ENCODE measurements around the gene WRAP73.
A peak's percentile ranks its signal among the peaks of the same experiment; 100 is the strongest.

WRAP73 gene

DNA sequence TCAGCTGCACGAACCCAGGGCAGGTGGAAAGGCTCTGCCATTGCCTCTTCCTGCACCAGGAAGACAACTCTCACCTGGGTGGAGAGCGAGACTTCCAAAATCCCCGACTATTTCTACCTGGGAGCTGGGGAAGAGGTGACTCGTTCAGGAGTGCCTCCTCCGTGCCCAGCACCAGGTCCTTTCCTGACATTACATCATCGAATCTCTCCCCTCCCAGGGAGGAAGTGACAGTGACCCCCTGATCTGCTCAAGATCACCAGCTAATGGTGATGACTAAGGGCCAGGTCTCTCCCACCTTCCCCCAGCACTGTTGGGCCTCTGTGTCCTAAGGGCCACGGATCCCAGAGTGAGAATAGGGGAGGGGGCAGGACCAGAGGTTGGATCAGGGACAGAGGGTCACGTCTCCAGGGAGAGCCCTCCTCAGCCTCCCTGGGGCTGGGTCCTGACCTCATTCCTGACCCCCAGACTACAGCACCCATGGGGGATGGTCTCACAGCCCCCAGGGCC, 45.4 kb downstream of the WRAP73 start:
- DNase-seq: peak; percentile 69
- no peak overlapping the region for H3K4me3 ChIP-seq (ENCODE audit: low read length)
- H3K56ac ChIP-seq (ENCODE audit: low read length): no peak overlapping the region
- no peaks in the 10 kb centered on the region for H3K36me3 ChIP-seq (ENCODE audit: control insufficient read depth, insufficient read depth, low read length)
- H3K9ac ChIP-seq (ENCODE audit: low read length): no peak overlapping the region
- peaks cover 2% of the 10 kb centered on the region for H3K79me1 ChIP-seq (ENCODE audit: low read length)
- H3K4ac ChIP-seq (ENCODE audit: low read depth, low read length): no peak overlapping the region
- no peak overlapping the region for H3K18ac ChIP-seq (ENCODE audit: low read length)
- no peak overlapping the region for H2AK5ac ChIP-seq (ENCODE audit: low read length)
- H2BK5ac ChIP-seq (ENCODE audit: low read length): no peak overlapping the region
- H3K27me3 ChIP-seq (ENCODE audit: insufficient read depth, low read length, poor library complexity): no peaks in the 10 kb centered on the region
- no peak overlapping the region for H3K4me2 ChIP-seq (ENCODE audit: low read length)
- H3K4me1 ChIP-seq (ENCODE audit: control insufficient read depth, low read depth, low read length): no peaks in the 10 kb centered on the region
- no peaks in the 10 kb centered on the region for H3K79me2 ChIP-seq (ENCODE audit: control insufficient read depth, insufficient read depth, low read length)
- no peak overlapping the region for H2BK15ac ChIP-seq (replicated peaks; ENCODE audit: low read depth)
- WGBS (ENCODE audit: extremely low coverage, insufficient coverage, low lambda C conversion rate): no CpG with 5 or more reads among the region's 8 CpGs
- H2BK120ac ChIP-seq (ENCODE audit: low read depth, low read length): no peak overlapping the region
- H3K27ac ChIP-seq (ENCODE audit: low read depth, low read length): no peak overlapping the region
- no peak overlapping the region for H4K5ac ChIP-seq (ENCODE audit: low read length)
- no peak overlapping the region for H3K23ac ChIP-seq (ENCODE audit: low read length)
- no peak overlapping the region for H4K8ac ChIP-seq (ENCODE audit: low read depth, low read length)

- no CpG with 5 or more reads among the region's 29 CpGs for WGBS (ENCODE audit: extremely low coverage, insufficient coverage, low lambda C conversion rate)
- no peak overlapping the region for H3K23ac ChIP-seq (ENCODE audit: low read length)
- H3K56ac ChIP-seq (ENCODE audit: low read length): no peak overlapping the region
- H3K4me1 ChIP-seq (ENCODE audit: control insufficient read depth, low read depth, low read length): no peaks in the 10 kb centered on the region
- H3K79me1 ChIP-seq (ENCODE audit: low read length): peaks cover 2% of the 10 kb centered on the region
- H2BK15ac ChIP-seq (replicated peaks; ENCODE audit: low read depth): no peak overlapping the region
- H3K18ac ChIP-seq (ENCODE audit: low read length): no peak overlapping the region
- no peaks in the 10 kb centered on the region for H3K27me3 ChIP-seq (ENCODE audit: insufficient read depth, low read length, poor library complexity)
- no peak overlapping the region for H4K5ac ChIP-seq (ENCODE audit: low read length)
- H2BK5ac ChIP-seq (ENCODE audit: low read length): no peak overlapping the region
- H3K36me3 ChIP-seq (ENCODE audit: control insufficient read depth, insufficient read depth, low read length): no peaks in the 10 kb centered on the region
- no peaks in the 10 kb centered on the region for H3K79me2 ChIP-seq (ENCODE audit: control insufficient read depth, insufficient read depth, low read length)
- H3K27ac ChIP-seq (ENCODE audit: low read depth, low read length): no peak overlapping the region
- H3K4ac ChIP-seq (ENCODE audit: low read depth, low read length): no peak overlapping the region
- H3K4me3 ChIP-seq (ENCODE audit: low read length): no peak overlapping the region
- no peak overlapping the region for H3K4me2 ChIP-seq (ENCODE audit: low read length)
- H2AK5ac ChIP-seq (ENCODE audit: low read length): no peak overlapping the region
- no peak overlapping the region for H4K8ac ChIP-seq (ENCODE audit: low read depth, low read length)
- H3K9ac ChIP-seq (ENCODE audit: low read length): no peak overlapping the region
- no peak for DNase-seq
- H2BK120ac ChIP-seq (ENCODE audit: low read depth, low read length): no peak overlapping the region
These were observed 46.1 kb downstream of the WRAP73 start for GRCh38 chr1:3603571-3604467.

- Histone ChIP-seq H3K23ac (ENCODE audit: low read length) (no peak overlapping the region), H3K4me2 (ENCODE audit: low read length) (no peak overlapping the region), H2BK15ac (replicated peaks; ENCODE audit: low read depth) (no peak overlapping the region), H2AK5ac (ENCODE audit: low read length) (no peak overlapping the region), H3K27ac (ENCODE audit: low read depth, low read length) (no peak overlapping the region), H3K4ac (ENCODE audit: low read depth, low read length) (no peak overlapping the region), H4K8ac (ENCODE audit: low read depth, low read length) (no peak overlapping the region), H3K18ac (ENCODE audit: low read length) (no peak overlapping the region), H3K36me3 (ENCODE audit: control insufficient read depth, insufficient read depth, low read length) (no peaks in the 10 kb centered on the region), H3K9ac (ENCODE audit: low read length) (no peak overlapping the region), H3K56ac (ENCODE audit: low read length) (no peak overlapping the region), H3K4me1 (ENCODE audit: control insufficient read depth, low read depth, low read length) (no peaks in the 10 kb centered on the region), H2BK5ac (ENCODE audit: low read length) (no peak overlapping the region), H2BK120ac (ENCODE audit: low read depth, low read length) (no peak overlapping the region), H3K79me2 (ENCODE audit: control insufficient read depth, insufficient read depth, low read length) (no peaks in the 10 kb centered on the region), H3K4me3 (ENCODE audit: low read length) (no peak overlapping the region), H3K27me3 (ENCODE audit: insufficient read depth, low read length, poor library complexity) (no peaks in the 10 kb centered on the region), H3K79me1 (ENCODE audit: low read length) (peaks cover 2% of the 10 kb centered on the region), H4K5ac (ENCODE audit: low read length) (no peak overlapping the region)
- no peak for DNase-seq
- WGBS (ENCODE audit: extremely low coverage, insufficient coverage, low lambda C conversion rate): no CpG with 5 or more reads among the region's 11 CpGs
These were observed 46.7 kb downstream of the WRAP73 start for GRCh38 chr1:3603156-3603555.

GRCh38 chr1:3602375-3602774, 47.5 kb downstream of the WRAP73 start:
- Histone ChIP-seq H3K36me3 (ENCODE audit: control insufficient read depth, insufficient read depth, low read length) (no peaks in the 10 kb centered on the region), H3K23ac (ENCODE audit: low read length) (no peak overlapping the region), H3K4ac (ENCODE audit: low read depth, low read length) (no peak overlapping the region), H3K56ac (ENCODE audit: low read length) (no peak overlapping the region), H3K79me1 (ENCODE audit: low read length) (peaks cover 2% of the 10 kb centered on the region), H2BK5ac (ENCODE audit: low read length) (no peak overlapping the region), H3K18ac (ENCODE audit: low read length) (no peak overlapping the region), H3K27me3 (ENCODE audit: insufficient read depth, low read length, poor library complexity) (no peaks in the 10 kb centered on the region), H4K5ac (ENCODE audit: low read length) (no peak overlapping the region), H2BK15ac (replicated peaks; ENCODE audit: low read depth) (no peak overlapping the region), H3K9ac (ENCODE audit: low read length) (no peak overlapping the region), H2BK120ac (ENCODE audit: low read depth, low read length) (no peak overlapping the region), H3K4me3 (ENCODE audit: low read length) (no peak overlapping the region), H3K4me1 (ENCODE audit: control insufficient read depth, low read depth, low read length) (no peaks in the 10 kb centered on the region), H2AK5ac (ENCODE audit: low read length) (no peak overlapping the region), H3K4me2 (ENCODE audit: low read length) (no peak overlapping the region), H3K27ac (ENCODE audit: low read depth, low read length) (no peak overlapping the region), H4K8ac (ENCODE audit: low read depth, low read length) (no peak overlapping the region), H3K79me2 (ENCODE audit: control insufficient read depth, insufficient read depth, low read length) (no peaks in the 10 kb centered on the region)
- no CpG with 5 or more reads among the region's 21 CpGs for WGBS (ENCODE audit: extremely low coverage, insufficient coverage, low lambda C conversion rate)
- no peak for DNase-seq

DNA sequence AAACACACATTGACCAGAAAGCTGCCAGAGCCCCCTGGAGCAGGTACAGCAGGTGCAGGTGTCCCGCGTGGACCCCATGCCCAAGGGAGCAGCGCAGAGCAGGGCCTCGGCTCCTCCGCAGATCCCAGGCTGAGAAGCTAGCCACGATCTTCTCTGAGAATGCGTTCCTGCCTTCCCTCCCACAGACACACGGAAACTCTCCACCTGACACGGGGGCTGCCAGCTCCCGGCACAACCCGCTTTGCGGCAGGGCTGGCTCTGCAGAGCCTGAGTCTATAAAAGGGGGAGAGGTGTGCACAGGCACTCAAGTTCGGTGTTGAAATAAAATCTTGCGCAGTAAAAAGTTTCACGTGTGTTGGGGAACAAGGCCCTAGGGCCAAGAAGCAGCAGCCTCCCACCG, 48.2 kb downstream of the WRAP73 start:
- DNase-seq: no peak
- Histone ChIP-seq H3K4ac (ENCODE audit: low read depth, low read length) (no peak overlapping the region), H2BK15ac (replicated peaks; ENCODE audit: low read depth) (no peak overlapping the region), H3K36me3 (ENCODE audit: control insufficient read depth, insufficient read depth, low read length) (no peaks in the 10 kb centered on the region), H3K23ac (ENCODE audit: low read length) (no peak overlapping the region), H2AK5ac (ENCODE audit: low read length) (no peak overlapping the region), H3K9ac (ENCODE audit: low read length) (no peak overlapping the region), H3K4me3 (ENCODE audit: low read length) (no peak overlapping the region), H2BK120ac (ENCODE audit: low read depth, low read length) (no peak overlapping the region), H4K5ac (ENCODE audit: low read length) (no peak overlapping the region), H3K27me3 (ENCODE audit: insufficient read depth, low read length, poor library complexity) (no peaks in the 10 kb centered on the region), H3K79me1 (ENCODE audit: low read length) (peaks cover 2% of the 10 kb centered on the region), H3K4me1 (ENCODE audit: control insufficient read depth, low read depth, low read length) (no peaks in the 10 kb centered on the region), H3K79me2 (ENCODE audit: control insufficient read depth, insufficient read depth, low read length) (no peaks in the 10 kb centered on the region), H3K4me2 (ENCODE audit: low read length) (no peak overlapping the region), H3K56ac (ENCODE audit: low read length) (no peak overlapping the region), H4K8ac (ENCODE audit: low read depth, low read length) (no peak overlapping the region), H3K27ac (ENCODE audit: low read depth, low read length) (no peak overlapping the region), H2BK5ac (ENCODE audit: low read length) (no peak overlapping the region), H3K18ac (ENCODE audit: low read length) (no peak overlapping the region)
- WGBS (ENCODE audit: extremely low coverage, insufficient coverage, low lambda C conversion rate): no CpG with 5 or more reads among the region's 16 CpGs

Data from mesendoderm (in vitro differentiated cells).